ENCODE measurements around the gene GATAD2B.
"Not testable (repeated sequence)": the region's sequence is repeated elsewhere in the genome, so short reads cannot be mapped to it uniquely, and the experiment has no call there.

The GATAD2B gene

GRCh38 chr1:153886127-153886526 lies 36.6 kb downstream of the GATAD2B start:
- no peak for DNase-seq (ENCODE audit: low read depth)

DNA sequence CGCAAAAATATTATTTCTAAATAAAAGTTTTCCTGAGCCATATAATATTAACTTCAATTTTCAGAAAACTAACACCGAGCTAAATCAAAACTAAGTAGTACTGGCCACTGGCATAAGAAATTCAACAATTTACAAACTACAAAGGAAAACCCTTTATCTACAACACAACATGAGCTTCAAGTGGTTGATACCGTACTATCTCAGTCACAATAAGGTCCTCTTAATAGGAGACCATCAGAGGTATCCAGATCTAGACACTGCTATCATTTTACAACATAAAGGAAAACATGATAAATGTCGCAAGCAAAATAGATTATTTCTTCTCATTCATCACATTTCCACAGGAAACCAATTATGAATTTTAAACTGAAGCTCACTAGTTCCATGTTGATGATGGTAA lies 39.5 kb downstream of the GATAD2B start:
- no peak for DNase-seq (ENCODE audit: low read depth)

GRCh38 chr1:153882296-153882912 lies 40.4 kb downstream of the GATAD2B start:
- no peak for DNase-seq (ENCODE audit: low read depth)

GRCh38 chr1:153881751-153882150 lies 41.0 kb downstream of the GATAD2B start:
- no peak for DNase-seq (ENCODE audit: low read depth)

GRCh38 chr1:153880962-153881361 lies 41.8 kb downstream of the GATAD2B start:
- no peak for DNase-seq (ENCODE audit: low read depth)

DNA sequence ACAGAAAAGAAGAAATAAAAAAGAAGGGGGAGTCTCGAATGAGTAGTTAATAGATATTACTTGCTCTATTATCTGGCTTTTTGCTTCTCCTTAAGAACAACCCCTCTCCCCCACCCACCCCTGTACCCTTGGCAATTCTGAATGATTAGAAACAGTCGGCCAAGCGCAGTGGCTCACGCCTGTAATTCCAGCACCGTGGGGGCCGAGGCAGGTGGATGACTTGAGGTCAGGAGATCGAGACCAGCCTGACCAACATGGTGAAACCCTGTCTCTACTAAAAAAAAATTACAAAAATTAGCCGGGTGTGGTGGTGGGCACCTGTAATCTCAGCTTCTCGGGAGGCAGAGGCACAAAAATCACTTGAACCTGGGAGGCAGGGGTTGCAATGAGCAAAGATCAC lies 42.7 kb downstream of the GATAD2B start:
- no peak for DNase-seq (ENCODE audit: low read depth)

GRCh38 chr1:153877112-153877511 lies 45.7 kb downstream of the GATAD2B start:
- no peak for DNase-seq (ENCODE audit: low read depth)

DNA sequence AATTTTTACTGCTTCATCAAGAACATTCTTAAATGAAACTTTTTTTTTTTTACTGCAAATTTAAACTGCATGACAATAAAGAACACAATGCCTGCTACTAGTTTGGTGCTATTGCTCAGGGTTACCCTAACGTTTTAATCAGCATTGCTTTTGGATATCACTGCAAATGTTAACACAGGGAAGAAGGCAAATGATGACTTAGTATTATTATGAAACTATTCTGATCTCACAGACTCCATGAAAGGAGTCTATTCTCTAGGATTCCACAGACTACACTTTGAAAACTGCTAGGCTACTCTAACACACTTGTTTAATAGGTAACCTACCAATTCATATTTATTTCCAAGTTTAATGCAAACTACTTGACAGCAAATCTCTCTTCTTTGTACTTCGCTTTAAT lies 49.8 kb downstream of the GATAD2B start:
- no peak for DNase-seq (ENCODE audit: low read depth)

DNA sequence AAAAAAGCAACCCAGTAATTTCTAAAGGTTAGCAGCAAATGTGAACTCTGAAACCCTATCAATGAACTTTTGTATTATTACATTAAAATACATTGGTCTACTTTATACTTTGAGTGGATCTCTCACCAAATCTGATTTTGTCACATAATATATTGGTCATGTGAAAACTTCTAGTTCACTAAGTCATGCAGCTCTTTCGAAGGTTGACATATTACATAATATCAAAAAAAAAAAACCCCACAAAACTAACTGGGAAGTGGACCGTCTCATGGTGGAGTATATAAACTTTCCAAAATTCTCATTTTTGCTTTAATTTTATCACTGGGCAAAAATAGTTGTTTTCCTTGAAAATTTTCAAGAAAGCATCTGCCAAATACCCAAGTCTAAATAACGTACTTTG lies 50.4 kb downstream of the GATAD2B start:
- no peak for DNase-seq (ENCODE audit: low read depth)

GRCh38 chr1:153869486-153869885 lies 53.3 kb downstream of the GATAD2B start:
- no peak for DNase-seq (ENCODE audit: low read depth)

DNA sequence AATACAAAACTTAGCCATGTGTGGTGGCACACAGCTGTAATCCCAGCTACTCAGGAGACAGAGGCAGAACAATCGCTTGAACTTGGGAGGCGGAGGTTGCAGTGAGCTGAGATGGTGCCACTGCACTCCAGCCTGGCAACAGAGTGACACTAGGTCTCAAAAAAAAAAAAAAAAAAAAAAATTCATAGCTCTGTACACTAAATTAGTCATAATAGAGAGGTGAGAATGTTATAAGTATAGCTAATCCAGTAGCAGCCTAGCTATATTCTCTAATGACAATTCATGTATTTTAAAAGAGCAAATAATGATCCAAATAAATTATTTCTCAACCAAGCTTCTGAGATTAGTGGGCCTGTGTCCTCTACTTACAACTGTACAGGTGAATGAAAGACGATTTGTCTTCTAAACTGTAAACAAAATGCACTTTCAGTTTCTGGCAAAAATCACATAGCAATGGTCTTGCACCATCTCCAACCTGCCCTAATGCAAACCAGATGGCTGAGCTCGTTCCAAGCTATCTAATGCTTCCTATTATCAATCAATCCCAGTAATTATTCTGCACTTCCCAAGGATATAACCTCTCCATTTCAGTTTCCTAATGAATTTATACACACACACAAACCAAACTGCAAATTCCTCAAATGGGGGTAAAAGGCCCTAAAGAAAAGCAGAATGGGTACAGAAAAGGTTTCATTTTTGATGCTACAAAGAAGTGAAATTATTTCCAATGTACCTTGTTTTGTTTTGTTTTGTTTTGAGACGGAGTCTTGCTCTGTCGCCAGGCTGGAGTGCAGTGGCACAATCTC lies 56.5 kb downstream of the GATAD2B start:
- no peak for DNase-seq (ENCODE audit: low read depth)

GRCh38 chr1:153860285-153860684 lies 62.5 kb downstream of the GATAD2B start:
- no peak for DNase-seq (ENCODE audit: low read depth)

DNA sequence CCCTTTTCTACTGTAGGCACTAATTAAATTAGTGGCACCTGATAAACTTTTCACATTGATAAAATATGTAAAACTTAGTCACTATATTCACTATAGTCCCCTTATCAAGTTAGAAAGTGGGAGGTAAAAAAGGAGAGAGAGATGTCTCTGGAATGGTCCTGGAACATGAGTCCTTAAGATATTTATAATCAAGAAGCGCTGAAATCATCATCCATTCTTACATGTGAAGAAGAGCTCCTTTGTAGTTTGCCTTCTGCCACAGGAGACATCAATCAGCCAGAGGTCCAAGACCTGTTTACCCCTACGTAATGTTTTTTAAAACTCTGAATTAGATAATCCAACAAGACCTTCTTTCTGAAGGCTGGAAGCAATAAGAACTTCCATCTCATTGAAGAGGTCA lies 65.3 kb downstream of the GATAD2B start:
- DNase-seq (ENCODE audit: low read depth) = no peak

DNA sequence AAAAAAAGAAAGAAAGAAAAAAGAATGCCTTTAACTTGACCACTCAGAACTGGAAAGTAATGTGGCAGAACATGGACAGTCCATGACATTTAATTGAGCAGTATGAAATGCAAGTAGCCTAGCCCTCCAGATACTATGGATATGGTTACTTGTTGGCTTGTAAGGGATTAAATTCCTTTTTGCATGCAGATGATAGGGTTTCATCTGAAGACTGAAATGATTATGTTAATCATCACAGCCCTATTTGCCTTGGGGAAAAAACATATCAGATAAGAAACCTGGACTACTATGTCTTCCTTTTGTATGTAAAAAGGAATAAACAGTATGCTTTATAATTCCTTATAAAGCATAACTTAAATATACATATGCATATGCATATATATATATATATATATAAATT lies 66.0 kb downstream of the GATAD2B start:
- no peak for DNase-seq (ENCODE audit: low read depth)

- no peak for DNase-seq (ENCODE audit: low read depth)
Observed at GRCh38 chr1:153852170-153852569, 70.6 kb downstream of the GATAD2B start.

GRCh38 chr1:153849487-153850185 lies 73.1 kb downstream of the GATAD2B start:
- no peak for DNase-seq (ENCODE audit: low read depth)

- DNase-seq (ENCODE audit: low read depth) = no peak
Observed at GRCh38 chr1:153848805-153849204, 74.0 kb downstream of the GATAD2B start.

GRCh38 chr1:153845158-153845557 lies 77.6 kb downstream of the GATAD2B start:
- DNase-seq (ENCODE audit: low read depth) = no peak

- DNase-seq (ENCODE audit: low read depth) = not testable (repeated sequence)
Observed at GRCh38 chr1:153844349-153844748, 78.4 kb downstream of the GATAD2B start.

DNA sequence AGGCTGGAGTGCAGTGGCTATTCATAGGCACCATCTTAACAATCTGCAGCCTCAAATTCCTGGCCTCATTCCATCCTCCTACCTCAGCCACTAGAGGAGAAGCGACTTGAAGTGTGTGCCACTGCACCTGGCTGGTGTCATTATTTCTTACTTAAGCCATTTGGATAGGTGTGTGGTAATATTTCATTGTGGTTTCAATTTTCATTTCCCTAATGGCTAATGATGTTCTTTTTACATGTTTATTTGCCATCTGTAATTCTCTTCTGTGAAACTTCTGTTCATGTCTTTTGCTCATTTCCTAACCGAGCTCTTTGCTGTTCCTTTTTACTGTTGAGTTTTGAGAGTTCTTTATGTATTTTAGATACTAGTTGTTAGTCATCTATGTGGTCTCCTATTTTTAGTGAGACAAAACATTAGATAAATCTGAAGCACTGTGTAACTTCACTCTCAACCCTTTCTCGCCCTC lies 80.7 kb downstream of the GATAD2B start:
- no peak for DNase-seq (ENCODE audit: low read depth)

DNA sequence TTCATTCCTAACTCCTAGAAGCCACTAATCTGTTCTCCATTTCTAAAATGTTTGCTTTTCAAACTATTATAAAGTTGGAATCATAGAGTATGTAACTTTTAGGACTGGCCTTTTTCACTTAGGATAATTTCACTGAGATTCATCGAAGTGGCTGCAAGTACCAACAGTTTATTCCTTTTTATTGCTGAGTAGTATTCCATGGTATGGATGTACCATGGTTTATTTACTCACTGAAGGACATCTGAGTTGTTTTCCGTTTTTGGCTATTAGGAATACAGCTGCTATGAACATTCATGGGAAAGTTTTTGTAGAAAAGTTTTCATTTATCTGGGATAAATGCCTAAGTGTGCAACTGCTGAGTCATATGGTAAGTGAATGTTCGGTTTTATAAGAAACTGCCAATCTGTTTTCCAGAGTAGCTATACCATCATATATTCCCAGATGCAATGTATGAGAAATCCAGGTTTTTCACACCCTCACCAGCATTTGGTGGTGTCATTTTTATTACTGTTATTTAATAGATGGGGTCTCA lies 81.2 kb downstream of the GATAD2B start:
- no peak for DNase-seq (ENCODE audit: low read depth)

DNA sequence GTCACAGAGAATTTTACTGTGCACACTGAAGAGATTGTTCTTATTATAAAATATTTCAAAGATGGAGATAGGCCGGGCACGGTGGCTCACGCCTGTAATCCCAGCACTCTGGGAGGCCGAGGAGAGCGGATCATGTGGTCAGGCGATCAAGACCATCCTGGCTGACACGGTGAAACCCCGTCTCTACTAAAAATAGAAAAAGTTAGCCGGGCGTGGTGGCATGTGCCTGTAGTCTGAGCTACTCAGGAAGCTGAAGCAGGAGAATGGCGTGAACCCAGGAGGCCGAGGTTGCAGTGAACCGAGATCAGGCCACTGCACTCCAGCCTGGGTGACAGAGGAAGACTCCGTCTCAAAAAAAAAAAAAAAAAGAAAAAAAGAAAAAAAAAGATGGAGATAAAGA lies 82.0 kb downstream of the GATAD2B start:
- DNase-seq (ENCODE audit: low read depth) = not testable (repeated sequence)

DNA sequence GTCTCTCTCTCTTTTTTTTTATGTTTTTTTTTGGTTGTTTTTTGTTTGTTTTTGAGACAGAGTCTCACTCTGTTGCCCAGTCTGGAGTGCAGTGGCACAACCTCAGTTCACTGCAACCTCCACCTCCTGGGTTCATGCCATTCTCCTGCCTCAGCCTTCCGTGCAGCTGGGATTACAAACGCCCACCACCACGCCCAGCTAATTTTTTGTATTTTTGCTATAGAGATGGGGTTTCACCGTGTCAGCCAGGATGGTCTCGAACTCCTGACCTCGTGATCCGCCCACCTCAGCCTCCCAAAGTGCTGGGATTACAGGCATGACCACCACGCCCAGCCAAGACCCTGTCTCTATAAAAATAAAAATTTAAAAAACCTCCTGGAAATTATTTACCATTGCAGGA lies 88.8 kb downstream of the GATAD2B start:
- not testable (repeated sequence) for DNase-seq (ENCODE audit: low read depth)

Data from HS-27A (cell line).